Bronchial epithelial cell (primary cell): ENCODE measurements around the gene GHDC. TPM values are rescaled to one million over a fixed set of nuclear protein-coding genes. Genes with fewer than 3 reads are reported as not detected.

ENCODE experiments used
- DNase-seq: peaks from one replicate; pipeline ENCODE4 v3.0.0-alpha.2; 2010; ENCODE audit warnings: low read depth
- FAIRE-seq: peaks from 2 replicates; lab custom pipeline; 2011; peaks lifted over from hg19 to GRCh38; lab: Jason Lieb, UNC
- H3K27me3 ChIP-seq: 2 replicates; pipeline ENCODE4 v1.5.1; 2011; ENCODE audit warnings: low read length; ENCODE audit not compliant: control insufficient read depth, insufficient read depth
- H3K36me3 ChIP-seq: 2 replicates; pipeline ENCODE4 v1.5.1; 2011; ENCODE audit warnings: low read length; ENCODE audit not compliant: control insufficient read depth, insufficient read depth
- H3K4me3 ChIP-seq: 2 replicates; pipeline ENCODE4 v1.5.1; 2011; ENCODE audit warnings: mild to moderate bottlenecking, low read depth, low read length, control low read depth
- total RNA-seq: library from RNA; depleted of rRNA; stranded (reverse); fragments of >200 nt; gene quantifications from 2 replicates; pipeline ENCODE4 v1.2.1, GENCODE V29; 2014
- TF ChIP-seq, protein P1 (sequence below): IDR thresholded peaks from 2 replicates; pipeline ENCODE4 v1.5.1; 2011; ENCODE audit warnings: mild to moderate bottlenecking, moderate library complexity, low read length, control low read depth, inconsistent platforms; ENCODE audit not compliant: insufficient read depth, severe bottlenecking

The GHDC gene
- total RNA-seq, 1 donor from 2014 or later = 6.8 TPM

DNA sequence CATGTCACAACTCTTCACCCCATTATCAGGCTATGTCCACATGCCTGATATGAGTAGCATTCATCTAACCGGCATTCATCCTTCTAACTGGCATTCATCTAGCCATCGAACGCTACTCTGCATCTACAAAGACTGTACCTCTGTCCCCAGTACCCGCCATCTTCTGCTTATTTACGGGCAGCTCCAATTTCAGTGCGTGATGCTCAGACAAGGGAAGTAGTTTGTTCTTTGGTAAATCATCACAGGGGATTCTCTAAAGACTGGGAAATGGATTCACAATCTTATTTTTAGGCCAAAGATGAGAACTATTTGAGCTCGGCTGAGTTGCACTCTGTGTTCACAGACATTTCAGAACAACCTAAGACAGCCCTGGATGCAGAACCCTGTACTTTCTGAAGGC, 42.5 kb upstream of the GHDC start:
- no peaks in the 10 kb centered on the region for H3K27me3 ChIP-seq
- no peak overlapping the region for H3K4me3 ChIP-seq
- H3K36me3 ChIP-seq = no peaks in the 10 kb centered on the region
- FAIRE-seq = no peak
- TF ChIP-seq, protein P1, sequence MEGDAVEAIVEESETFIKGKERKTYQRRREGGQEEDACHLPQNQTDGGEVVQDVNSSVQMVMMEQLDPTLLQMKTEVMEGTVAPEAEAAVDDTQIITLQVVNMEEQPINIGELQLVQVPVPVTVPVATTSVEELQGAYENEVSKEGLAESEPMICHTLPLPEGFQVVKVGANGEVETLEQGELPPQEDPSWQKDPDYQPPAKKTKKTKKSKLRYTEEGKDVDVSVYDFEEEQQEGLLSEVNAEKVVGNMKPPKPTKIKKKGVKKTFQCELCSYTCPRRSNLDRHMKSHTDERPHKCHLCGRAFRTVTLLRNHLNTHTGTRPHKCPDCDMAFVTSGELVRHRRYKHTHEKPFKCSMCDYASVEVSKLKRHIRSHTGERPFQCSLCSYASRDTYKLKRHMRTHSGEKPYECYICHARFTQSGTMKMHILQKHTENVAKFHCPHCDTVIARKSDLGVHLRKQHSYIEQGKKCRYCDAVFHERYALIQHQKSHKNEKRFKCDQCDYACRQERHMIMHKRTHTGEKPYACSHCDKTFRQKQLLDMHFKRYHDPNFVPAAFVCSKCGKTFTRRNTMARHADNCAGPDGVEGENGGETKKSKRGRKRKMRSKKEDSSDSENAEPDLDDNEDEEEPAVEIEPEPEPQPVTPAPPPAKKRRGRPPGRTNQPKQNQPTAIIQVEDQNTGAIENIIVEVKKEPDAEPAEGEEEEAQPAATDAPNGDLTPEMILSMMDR = no peak
- no peak for DNase-seq

DNA sequence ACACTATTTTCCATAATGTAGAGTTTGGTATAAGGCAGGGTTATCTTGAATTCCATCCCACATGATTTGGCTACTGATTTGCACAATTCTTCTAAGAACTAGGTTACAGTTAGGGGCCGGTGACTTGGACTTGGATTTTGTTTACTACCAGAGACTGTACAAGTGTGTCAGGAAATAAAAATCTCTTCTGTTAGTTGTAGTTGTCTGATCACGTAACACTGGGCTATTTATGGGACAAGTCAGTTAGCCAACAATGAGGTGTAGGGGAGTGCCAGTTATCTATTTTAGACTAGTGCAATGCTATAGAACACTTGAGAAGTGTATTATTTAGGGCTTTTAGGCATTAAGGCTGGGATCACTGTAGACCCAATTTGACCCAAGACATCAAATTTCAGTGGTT, 39.7 kb upstream of the GHDC start:
- Histone ChIP-seq H3K36me3 (no peaks in the 10 kb centered on the region), H3K27me3 (no peaks in the 10 kb centered on the region), H3K4me3 (no peak overlapping the region)
- FAIRE-seq = no peak
- no peak for DNase-seq
- TF ChIP-seq, protein P1 = no peak

DNA sequence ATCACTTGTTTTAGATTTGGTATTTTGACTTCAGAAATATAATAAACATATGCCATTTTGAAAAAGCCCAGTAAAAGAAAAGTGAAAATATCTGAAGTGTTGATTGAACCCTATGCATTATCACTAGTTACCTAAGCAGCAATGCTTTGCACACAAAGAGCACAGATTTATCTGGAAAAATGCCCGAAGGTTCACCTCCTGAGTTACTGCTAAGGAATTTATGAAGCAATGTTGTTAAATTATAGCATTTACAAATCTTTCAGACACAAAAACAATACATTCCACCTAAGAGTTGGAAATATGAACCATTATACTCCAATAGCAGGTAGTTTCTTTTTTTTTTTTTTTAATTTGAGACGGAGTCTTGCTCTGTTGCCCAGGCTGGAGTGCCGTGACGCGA, 38.9 kb upstream of the GHDC start:
- FAIRE-seq = no peak

DNA sequence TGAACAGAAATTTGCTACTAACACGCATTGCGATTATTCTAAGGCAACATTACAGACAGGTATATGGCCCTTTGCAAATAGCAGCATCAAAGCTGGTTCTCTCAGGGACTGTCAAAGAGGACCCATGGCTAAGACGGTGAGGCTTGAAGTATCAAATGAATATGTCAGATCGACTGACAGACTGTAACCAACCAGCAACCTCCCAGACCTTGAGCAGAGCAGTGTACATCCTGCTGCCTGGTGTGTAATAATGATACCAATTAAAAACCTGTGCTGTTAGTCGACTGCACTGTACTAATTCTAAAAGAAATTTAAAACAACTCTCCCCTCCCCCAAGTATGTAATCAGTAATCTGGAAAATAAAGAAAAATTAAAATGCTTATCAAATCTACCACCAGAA, 35.9 kb upstream of the GHDC start:
- TF ChIP-seq, protein P1 = no peak
- Histone ChIP-seq H3K36me3 (no peaks in the 10 kb centered on the region), H3K27me3 (no peaks in the 10 kb centered on the region), H3K4me3 (no peak overlapping the region)
- FAIRE-seq (no peak), DNase-seq (no peak)

More for the DNA sequence above, 38.9 kb upstream of the GHDC start:
- no peaks in the 10 kb centered on the region for H3K27me3 ChIP-seq
- H3K36me3 ChIP-seq = no peaks in the 10 kb centered on the region
- no peak overlapping the region for H3K4me3 ChIP-seq
- peak; percentile 58 for DNase-seq
- TF ChIP-seq, protein P1 = no peak

DNA sequence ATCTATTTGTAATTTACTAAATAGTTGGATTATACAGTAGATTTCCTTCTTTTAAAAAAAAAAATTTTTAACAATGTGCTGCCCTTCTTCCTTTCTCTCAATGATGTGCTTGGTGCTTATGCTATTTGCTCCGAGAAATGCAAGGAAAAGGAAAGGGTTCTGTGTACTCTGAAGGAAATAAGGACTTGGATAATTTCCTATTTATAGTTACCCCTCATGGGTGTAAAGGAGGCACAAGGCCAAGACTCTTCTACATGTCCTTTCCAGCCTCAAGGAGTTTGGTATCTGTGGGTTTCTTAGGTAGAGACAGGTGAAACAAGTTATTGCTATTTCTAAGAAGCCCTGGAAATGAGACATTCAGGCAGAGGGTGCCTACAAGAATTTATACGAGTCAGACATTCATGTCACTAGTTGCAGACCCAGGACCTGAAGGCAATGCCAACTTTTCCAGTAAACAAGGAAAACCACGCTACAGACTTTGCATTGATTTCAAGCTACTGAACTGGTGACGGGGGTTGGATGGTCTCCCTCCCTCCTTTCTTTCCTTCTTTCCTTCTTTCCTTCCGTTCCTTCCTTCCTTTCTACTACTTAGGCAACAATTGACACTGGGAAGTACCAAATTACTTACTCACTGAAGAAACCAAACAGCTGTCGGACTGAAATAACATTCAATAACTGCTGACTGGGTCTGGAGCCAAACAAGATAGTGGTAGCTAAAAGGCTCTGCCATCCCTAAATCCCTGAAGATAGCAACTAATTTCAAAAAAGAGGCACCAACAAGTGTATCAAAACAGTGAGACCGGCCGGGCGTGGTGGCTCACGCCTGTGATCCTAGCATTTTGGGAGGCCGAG, 33.8 kb upstream of the GHDC start:
- H3K27me3 ChIP-seq = no peaks in the 10 kb centered on the region
- H3K36me3 ChIP-seq = peaks cover 2% of the 10 kb centered on the region
- TF ChIP-seq, protein P1 = no peak
- FAIRE-seq = no peak
- H3K4me3 ChIP-seq = no peak overlapping the region
- peak; percentile 9 for DNase-seq

DNA sequence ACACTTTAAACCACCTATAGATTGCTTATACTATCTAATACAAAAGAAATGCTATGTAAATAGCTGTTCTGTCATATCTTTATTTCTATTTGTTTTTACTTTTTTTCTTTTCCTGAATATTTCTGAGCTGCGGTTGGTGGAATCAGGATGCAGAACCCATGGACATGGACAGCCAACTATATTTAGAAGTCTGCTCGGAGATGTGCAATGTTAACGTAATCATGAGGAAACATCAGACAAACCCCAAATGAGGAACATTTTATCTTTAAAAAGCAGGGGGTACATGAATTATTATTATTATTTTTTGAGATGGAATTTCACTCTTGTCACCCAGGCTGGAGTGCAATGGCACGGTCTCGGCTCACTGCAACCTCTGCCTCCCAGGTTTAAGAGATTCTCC, 31.4 kb upstream of the GHDC start:
- H3K27me3 ChIP-seq = no peaks in the 10 kb centered on the region
- H3K36me3 ChIP-seq = peaks cover 2% of the 10 kb centered on the region
- DNase-seq = no peak
- FAIRE-seq = no peak
- H3K4me3 ChIP-seq = no peak overlapping the region
- TF ChIP-seq, protein P1 = no peak
